ENCODE measurements around the gene LMNA.
A peak's percentile ranks its signal among the peaks of the same experiment; 100 is the strongest.
"Not testable (repeated sequence)": the region's sequence is repeated elsewhere in the genome, so short reads cannot be mapped to it uniquely, and the experiment has no call there.

LMNA gene

DNA sequence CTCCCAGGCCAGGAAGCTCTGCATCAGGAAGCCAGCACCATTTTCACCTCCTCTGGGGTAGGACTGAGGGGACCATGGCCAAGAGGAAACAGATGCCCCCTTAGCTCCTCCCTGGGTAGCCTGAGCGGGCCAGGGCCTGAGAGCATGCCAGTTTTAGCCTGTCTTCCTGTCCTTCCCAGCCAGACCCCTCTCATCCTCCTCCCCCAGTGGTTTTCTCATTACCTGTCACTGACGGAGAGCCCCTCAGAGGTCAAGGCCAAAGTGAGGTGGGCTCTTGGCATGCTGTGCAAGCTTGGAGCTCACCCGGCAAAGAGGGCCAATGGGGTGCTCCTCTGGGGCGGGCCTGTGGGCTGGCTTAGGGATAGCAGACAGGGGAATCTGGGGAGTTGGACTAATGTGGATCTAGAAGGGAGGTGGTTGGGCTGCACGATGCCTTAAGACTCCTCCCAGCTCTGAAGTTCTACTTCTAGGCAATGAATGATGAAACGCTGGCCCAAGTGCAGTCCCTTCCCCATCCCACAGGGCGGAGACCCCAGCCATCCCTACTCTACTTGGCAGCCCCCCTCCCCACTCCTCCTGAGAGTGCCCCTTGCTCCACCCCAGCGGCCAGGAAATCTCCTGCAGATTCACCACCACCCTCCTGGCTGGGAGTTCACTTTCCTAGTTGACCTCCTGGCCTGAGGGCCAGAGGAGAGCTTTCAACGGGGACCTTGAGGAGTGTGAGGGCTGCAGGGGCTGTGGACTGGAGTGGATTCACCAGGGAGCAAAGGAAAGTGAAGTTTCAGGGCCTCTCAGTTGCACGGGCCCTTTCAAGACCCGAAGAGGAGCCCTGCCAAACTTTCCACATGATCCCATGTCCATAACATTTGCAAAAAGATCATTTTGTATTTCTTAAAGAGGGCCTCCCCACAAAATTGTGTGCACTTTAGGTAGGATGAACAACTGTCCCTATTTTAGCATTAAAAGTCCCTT is 9.4 kb upstream of the LMNA start:
- DNase-seq, result peak; percentile 74

DNA sequence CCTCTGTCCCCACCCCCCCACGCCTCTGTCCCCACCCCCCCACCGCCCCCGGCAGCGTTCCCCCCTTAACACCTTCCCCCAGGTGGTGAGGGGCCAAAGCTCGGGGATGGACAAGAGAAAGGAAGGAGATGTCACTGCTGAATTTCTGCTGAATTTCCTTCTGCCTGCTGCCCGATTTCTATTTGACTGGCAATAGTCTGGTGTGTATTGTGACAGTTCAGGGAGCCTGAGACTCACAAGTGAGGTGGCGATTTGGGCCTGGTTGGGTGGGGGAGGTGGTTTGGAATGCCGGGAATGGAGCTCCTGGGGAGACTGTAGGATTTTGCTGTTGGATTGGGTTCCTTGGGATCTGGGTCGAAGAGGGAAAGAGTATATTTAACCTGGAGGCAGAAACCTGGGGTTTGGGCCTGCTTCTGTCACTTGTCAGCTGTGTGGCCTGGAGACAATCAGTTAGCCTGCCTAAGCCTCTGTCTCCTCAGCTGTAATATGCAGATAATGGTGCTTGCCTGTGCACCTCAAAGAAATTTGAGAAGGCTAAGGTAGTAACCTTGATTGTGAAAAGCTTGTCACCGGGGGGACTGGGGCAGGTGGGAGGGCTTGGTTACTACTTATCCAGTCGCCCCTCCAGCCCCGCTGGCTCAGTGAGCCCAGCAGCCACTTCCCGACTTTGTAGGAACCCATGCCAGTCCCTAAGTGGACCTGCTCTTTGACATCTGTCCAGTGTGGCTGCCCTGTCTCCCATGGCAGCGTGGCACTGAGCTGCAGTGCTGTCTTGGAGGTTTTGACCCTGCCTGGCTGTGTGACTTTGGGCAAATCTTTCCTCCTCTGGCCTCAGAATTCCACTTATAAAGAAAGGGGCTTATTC is 7.7 kb upstream of the LMNA start:
- peak; percentile 61 for DNase-seq

DNA sequence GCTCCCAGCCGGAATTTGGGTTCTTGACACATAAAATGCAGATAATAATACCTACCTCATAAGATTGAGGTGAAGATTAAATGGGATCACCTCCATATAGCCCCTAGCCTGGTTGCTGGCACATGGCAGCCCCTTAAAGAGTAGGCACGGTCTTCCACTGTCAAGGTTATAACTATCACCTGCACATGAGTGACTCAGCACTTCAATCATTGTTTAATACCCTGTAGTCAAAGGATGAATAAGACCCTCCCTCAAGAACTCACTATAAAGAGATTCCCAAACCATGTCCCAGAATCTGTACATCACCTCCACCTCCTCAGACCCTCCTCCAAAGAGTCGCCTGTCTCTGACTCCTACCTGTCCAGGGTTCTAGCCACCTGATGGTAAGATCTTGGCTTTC is 6.5 kb upstream of the LMNA start:
- no peak for DNase-seq

DNA sequence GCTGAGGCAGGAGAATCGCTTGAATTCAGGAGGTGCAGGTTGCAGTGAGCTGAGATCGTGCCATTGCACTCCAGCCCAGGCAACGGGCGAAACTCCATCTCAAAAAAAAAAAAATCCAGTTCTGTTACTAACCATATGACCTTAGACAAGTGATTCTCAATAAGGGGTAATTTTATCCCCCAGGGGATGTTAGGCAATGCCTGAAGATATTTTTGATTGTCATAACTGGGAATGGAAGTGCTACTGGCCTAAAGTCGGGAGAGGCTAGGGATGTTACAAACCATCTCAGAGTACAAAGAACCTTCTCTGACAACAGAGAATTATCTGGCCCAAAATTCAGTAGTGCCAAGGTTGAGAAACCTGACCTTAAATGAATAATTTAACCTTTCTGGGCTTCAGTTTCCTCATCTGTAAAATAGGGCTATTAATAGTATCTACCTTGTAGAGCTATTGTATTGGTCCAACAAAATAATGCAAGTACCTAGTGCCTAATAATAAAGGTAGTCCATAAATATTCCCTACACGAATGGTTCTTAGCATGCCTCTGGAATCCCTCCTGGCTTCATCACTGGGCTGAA is 5.8 kb upstream of the LMNA start:
- DNase-seq, result no peak

DNA sequence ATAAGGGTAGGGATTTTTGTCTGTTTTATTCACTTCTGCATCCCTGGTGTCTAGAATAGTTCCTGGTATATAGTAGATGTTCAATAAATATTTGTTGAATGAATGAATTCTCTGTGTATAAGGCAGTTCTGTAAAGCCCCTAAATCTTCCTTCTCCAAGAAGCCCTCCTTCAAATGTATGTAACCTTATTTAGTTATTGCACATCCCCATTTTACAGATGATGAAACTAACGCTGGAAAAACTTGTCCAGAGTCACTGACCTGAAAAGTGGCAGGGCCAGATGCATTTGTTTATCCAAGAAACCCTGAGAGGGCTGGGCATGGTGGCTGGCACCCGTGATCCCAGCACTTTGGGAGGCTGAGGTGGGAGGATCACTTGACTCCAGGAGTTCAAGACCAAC is 4.3 kb upstream of the LMNA start:
- DNase-seq, result no peak

DNA sequence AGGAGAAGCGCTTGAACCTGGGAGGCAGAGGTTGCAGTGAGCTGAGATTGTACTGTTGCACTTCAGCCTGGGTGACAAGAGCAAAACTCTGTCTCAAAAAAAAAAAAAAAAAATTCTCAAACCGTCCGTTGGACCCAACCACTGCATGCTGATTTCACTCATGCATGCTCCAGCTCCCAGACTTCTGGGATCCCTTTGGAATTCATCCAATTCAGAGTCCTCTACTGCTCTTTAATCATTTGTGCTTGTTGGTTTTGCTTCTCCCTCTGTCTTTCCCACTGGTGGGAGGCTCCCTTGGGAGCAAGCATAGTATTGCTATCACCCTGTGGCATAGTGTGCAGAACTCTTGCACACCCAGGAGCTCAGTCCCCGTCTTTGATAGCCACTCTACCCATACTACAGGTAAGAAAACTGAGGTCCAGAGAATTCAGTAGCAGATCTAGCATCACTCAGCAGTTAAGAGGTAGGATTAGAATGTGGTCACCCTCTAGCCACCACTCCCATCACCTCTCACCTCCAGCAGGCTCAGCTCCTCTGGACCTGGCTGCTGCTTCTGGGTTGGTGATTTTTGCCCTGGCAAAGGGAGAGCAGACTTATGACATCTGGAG is 3.1 kb upstream of the LMNA start:
- no peak for DNase-seq

DNA sequence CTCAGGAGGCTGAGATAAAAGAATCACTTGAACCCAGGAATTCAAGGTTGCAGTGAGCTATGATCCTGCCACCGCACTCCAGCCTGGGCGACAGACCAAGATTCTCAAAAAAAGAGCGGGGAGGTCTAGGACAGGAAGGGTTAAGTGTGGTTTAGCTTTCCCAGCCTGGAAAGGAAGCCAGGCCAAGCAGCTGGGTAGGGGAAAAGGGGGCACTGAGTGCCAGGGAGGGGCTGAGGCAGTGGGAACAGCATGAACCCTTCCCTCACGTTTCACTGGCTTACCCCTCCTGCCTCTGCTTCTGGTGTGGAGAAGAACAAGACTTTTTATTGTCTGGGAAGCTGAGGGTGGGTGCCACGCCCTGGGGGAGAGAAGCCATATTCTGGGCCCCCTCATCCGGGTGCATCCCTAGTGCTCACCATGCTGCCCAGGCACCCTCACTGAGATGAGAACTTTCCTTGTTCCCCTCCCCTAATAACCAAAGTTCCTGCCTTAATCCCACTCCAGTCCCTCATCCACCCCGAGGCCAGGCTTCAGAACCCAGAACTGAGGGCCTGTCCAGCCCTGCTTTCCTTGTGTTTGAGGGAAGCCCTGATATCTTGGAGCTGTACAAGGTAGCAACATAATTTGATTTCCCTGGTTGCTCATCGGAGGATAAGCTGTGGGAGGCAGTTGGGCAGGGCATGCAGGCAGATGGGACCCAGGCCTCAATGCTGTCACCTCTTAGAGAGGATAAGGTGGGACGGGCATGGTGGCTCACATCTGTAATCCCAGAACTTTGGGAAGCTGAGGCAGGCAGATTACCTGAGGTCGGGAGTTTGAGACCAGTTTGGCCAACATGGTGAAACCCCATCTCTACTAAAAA is 2.0 kb upstream of the LMNA start:
- no peak for DNase-seq

DNA sequence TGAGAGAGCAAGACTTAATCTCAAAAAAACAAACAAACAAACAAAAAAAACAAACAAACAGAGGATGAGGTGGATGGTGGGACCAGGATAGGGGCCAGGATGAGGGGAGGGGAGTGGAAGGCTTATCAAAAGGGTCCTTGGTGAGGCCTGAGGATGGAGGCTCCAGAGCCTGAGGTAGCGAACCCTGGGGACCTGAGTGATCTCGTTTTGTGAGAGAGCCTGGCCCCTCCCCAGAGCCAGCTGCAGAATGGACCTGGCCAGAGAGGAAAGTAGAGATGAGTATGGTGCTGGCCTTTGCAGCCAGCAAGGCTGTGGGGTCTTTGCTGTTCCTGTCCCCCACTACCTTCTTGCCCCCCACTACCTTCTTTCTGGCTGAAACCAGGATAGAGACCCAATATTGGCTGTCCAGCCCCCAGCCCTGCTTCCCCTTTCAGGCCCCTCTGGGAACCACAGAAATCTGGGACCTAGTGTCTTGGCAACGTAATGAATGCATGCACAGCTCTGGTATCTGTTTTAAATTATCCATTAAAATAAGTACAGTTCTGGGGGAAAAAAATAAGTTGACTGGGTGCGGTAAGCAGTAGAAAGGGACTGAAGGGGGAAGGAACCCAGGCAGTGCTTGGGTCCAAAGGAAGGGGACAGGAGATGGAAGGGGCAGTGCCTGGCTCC is 1.1 kb upstream of the LMNA start:
- peak; percentile 73 for DNase-seq

DNA sequence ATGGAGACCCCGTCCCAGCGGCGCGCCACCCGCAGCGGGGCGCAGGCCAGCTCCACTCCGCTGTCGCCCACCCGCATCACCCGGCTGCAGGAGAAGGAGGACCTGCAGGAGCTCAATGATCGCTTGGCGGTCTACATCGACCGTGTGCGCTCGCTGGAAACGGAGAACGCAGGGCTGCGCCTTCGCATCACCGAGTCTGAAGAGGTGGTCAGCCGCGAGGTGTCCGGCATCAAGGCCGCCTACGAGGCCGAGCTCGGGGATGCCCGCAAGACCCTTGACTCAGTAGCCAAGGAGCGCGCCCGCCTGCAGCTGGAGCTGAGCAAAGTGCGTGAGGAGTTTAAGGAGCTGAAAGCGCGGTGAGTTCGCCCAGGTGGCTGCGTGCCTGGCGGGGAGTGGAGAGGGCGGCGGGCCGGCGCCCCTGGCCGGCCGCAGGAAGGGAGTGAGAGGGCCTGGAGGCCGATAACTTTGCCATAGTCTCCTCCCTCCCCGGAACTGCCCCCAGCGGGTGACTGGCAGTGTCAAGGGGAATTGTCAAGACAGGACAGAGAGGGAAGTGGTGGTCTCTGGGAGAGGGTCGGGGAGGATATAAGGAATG is 505 bp downstream of the LMNA start:
- no peak for DNase-seq

DNA sequence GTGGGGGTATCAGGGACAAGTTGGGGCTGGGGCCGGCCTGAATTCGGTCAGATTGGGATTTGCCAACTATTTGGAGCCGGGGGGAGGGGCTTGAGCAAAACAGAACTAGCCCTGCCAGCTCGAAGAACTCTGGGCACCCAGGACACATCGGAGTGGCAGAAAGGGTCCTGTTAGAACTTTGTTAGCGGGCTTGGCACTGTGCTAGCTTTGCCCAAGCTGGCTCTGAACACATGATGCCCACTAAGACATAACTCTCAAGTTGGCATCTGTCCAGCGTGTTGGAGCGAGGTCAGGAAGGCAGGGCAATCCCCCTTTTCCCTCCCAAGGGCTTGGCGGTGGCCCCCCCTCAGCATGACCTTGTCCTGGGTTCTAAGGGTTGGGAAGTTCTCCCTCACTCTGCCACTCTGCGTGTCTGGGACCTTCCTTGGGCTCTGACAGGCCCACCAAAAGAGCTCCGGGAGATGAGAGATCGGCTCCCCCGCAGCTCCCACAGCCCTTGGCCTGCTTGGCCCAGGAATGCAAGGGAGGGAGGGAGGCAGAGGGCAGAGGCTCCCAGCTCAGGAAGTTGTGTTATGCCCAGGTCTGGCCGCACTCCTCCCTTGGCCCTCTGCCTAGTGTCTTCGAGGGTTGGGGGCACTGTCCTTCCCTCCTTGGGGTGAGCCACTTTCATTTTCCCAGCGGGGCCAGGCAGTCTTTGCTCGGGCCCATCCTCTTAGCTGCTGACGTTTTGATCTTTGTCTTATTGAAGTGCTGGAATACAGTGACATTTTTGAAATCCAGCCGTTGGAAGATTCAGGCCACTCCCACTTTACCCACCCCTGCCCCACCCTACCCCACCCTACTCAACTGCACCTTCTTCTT is 1.2 kb downstream of the LMNA start:
- DNase-seq, result peak; percentile 45

DNA sequence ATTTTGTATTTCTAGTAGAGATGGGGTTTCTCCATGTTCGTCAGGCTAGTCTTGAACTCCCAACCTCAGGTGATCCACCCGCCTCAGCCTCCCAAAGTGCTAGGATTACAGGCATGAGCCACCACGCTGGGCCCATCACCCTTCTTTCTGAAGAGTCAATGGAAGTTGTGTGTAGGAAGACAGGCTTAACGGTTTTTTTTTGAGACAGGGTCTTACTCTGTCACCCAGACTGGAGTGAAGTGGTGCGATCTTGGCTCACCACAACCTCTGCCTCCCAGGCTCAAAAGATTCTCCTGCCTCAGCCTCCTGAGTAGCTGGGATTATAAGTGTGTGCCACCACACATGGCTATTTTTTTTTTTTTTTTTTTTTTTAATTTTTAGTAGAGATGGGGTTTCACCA is 2.2 kb downstream of the LMNA start:
- DNase-seq, result not testable (repeated sequence)

DNA sequence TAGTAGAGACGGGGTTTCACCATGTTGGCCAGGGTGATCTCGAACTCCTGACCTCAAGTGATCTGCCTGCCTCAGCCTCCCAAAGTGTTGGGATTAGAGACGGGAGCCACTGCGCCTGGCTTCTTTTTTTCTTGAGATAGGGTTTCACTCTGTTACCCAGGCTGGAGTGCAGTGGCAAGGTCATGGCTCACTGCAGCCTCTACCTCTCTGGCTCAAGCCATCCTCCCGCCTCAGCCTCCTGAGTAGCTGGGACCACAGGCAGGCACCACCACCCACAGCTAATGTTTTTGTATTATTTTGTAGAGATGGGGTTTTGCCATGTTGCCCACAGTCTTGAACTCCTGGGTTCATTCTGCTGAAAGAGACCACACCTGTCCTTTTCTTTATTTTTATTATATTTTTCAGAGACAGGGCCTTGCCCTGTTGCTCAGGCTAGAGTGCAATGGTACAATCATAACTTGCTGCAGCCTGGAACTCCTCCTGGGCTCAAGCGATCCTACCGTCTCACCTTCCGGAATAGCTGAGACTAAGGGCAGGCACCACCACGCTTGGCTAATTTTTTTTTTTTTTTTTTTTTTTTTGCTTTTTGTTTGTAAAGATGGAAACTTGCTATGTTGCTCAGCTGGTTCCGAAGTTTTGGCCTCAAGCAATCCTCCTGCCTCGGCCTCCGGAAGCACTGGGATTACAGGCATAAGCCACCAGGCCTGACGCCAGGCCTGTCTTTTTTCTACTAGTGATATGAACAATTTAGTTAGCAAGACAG is 3.1 kb downstream of the LMNA start:
- DNase-seq, result no peak

DNA sequence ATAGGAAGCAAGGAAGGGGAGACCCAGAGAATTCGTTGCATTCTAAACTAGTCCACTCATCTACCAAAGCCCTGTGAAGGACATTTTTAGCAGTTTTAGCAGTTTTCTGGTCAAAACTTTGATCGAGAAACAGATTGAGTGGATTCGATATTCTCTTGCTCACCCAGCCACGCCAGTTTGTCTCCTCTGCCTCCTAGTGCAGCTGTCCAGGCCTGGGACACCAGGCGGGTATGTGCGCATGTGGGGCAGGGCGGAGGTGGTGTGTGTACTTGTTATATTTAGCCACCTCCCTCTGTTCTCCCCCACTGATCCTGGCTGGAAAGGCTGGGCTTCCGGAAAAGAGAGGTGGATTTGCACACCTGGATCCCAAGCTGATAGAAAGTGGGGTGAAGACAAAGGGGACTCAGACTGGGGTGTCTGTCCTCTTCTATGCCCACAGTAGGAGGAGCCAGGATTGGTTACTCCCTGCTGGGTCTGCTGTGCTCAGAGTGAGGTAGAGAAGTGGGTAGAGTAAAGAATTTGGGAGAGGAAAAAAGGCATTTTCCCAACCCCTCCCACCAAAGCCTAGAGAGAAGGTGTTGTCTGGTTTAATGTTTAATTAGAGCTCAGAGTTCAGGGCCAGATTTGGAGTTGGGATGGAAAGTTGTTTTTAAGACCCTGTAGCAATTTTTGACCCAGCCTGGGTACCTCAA is 3.8 kb downstream of the LMNA start:
- no peak for DNase-seq

DNA sequence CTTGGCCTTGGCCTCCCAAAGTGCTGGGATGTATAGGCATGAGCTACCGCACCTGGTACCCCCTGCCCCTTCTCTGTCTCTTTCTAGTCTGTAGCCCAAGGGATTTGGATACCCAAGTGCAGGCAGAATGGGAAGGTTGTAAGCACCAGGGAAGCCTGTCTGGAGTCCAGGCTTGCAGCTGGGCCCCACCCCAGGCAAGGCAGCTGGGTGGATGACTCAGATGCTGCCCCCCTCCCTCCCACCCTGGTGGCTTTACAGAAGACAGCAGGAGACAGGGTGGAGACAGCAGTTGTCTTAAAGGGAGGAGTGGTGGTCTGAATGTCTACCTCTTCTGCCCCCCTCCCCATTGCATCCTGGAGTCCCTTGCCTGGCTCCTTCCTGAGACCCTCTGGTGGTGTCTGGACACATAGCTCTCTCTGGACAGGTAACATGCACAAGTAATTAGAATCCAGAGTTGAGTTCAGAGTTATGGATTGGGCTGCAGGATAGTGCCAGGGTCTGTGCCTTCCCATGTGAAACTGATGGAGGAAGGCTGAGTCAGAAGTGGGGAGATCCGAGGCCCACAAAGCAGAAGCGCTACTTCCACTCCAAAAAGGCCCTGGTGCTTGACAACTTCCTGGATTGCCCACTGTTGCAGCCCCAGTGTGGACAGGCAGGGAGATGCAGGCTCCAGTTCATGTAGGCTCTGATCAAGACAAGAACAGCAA is 5.1 kb downstream of the LMNA start:
- DNase-seq, result peak; percentile 73

DNA sequence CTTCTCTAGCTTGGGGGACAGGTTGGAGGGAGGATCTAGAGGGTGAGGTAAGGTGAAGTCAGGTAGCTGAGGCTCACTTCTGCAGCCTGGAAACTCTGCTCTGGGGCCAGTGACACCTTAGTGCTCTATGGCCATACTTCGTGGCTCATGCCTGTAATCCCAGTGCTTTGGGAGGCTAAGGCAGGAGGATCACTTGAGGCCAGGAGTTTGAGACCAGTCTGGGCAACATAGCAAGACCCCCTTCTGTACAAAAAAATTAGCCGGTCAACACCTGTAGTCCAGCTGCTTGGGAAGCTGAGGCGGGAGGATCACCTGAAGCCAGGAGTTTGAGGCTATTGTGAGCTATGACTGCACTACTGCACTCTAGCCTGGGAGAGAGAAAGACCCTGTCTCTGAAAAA is 5.8 kb downstream of the LMNA start:
- DNase-seq, result no peak

DNA sequence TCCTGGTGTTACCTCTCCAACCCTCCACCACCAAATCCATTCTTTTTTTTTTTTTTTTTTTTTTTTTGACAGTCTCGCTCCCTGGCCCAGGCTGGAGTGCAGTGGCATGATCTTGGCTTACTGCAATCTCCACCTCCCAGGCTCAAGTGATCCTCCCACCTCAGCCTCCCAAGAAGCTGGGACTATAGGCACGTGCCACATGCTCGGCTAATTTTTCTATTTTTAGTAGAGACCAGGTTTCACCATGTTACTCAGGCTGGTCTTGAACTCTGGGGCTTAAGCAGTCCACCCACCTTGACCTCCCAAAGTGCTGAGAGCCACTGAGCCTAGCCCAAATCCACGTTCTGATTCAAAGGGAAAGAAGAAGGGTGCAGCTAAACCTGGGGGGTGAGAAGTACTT is 6.5 kb downstream of the LMNA start:
- not testable (repeated sequence) for DNase-seq

DNA sequence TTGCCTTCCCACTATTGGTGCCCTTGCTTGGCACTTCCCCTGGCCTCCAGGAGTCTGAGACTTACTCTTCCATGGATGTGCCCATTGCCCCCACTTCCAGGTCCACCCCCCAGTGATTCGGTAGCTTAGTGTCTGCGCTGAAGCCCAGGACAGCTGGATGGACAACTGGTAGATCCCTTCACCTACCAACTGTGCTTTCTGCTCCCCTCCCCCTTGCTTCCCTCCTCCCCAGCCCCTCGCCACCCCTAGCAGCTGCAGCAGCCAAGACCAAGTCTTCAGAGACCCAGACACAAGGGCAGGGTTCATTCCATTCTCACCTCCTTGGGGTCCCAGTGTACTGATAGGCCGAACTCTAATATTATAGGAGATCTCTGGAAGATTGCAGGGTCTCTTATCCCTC is 6.9 kb downstream of the LMNA start:
- DNase-seq, result no peak

DNA sequence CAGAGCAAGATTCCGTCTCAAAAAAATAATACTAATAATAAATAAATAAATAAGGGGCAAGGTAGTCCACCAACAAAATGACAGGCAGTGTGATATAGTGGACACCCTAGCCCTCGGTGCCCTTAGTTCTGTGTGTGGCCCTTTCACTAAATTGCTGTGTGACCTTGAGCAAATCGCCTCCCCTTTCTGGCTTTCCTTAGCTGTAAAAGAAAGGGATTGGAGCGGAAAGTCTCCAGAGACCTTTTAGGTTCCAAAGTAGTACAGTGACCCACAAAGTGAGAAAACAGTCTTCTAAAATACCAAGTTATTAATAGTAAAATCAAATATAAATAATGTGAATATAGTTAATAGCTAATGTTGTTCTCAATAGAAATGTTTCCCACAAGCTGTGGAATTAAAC is 7.6 kb downstream of the LMNA start:
- DNase-seq, result no peak
